A549 treated with DMSO at 1 μM for 4 hours (cell line): ENCODE measurements around the gene RAB5A. TPM values are rescaled to one million over a fixed set of nuclear protein-coding genes. Genes with fewer than 3 reads are reported as not detected.

Experiments
- total RNA-seq: library from RNA; stranded (reverse); fragments of 200-300 nt; extraction: Qiagen RNA extraction; gene quantifications from 5 replicates; pipeline ENCODE4 v1.2.3, GENCODE V29; 2022; ENCODE audit warnings: low read depth

RAB5A gene, protein sequence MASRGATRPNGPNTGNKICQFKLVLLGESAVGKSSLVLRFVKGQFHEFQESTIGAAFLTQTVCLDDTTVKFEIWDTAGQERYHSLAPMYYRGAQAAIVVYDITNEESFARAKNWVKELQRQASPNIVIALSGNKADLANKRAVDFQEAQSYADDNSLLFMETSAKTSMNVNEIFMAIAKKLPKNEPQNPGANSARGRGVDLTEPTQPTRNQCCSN
- total RNA-seq, result 36.2 to 55.6 TPM (median 48.9 TPM) in 5 replicates

DNA sequence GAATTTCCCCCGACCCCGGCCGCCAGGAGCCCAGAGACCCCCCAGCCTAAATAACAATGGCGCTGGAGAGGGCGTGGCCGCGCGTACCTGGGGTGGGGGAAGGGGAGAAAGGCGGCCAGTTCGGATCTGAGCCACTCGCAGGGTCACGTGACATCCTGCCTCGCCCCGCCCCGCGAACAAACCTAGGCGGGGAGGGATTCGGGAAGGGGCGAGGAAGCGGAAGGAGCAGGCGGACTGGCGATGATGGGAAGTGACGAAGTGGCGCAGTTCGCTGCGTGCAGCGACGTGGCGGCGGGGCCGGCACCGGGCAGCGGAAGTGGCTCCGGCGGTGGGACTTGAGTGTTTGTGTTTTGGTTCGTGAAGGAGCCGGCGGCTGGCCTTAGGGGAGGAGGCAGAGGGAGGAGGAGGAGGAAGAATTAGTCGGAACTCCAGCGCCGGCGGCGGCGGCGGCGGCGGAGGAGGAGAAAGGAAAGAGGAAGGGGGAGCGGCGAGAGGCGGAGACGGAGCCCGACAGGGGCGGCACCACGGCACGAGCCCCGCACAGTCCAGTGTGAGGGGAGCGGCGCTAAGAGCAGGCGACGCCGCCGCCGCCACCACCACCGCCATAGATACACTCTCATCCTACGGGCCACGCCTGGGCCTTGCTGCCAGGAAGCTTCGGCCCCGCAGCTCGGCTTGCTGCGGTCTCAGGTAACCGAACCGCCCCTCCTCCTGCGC, at the start of gene RAB5A:
Gene RAB5A, plus strand, starts transcription at position 266 of the 717 bp plus-strand sequence. CDS start 3,802 bp downstream, outside the sequence.

DNA sequence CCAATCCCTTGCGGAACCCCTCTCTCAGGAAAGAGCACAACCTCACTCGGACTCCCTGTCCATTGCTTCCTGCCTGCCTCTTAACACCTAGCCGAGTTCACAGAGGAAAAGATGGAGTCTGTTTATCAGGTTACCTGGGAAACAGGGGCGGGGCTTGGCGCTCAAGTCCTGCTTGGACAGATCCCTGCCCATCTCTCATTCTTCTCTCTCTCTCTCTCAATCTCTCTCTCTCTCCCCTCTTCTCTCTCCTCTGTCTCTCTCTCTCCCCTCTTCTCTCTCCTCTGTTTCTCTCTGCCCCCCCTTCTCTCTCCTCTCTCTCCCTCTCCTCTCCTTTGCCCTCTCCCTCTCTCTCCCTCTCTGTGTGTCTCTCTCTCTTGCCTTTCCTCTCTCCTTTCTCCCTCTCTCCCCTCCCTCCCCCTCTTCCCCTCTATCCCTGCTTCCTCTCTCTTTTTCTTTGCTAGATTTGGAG, 12.8 kb upstream of the RAB5A start, which contains the start of gene EFHB:
Gene EFHB, minus strand, starts transcription at position 120 of the 469 bp plus-strand sequence. CDS start 199 bp downstream, outside the sequence.

DNA sequence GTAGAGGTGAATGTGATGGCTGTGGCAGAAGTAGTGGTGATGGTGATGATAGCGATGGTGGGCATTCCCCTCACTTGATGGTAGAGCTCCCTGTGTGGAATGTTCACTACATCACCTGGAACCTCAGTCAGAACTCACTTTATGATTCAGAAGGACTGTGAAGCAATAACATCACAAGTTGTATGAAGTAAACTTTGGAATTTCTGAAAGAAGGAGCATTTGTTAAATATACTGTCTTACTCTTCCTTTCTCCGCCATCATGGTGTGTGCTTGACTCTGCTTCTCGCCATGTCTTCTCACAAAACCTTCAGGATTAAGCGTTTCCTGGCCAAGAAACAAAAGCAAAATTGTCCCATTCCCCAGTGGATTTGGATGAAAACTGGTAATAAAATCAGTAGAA, 65.3 kb downstream of the RAB5A start, which contains the start of gene PP2D1:
Gene PP2D1, minus strand, starts transcription at position 101 of the 400 bp plus-strand sequence. CDS start 192 bp downstream, outside the sequence.

Other genes with a start within 250 kb of the RAB5A start
- 0.39 to 1.2 TPM (median 0.71 TPM) in 5 replicates for gene EFHB, start 12.9 kb upstream of the RAB5A start, total RNA-seq
- gene PP2D1, start 65.2 kb downstream of the RAB5A start, total RNA-seq, result not detected in 5 replicates
- gene KAT2B, start 93.3 kb downstream of the RAB5A start, total RNA-seq, result 4.1 to 7.2 TPM (median 5.5 TPM) in 5 replicates
- gene SGO1, start 239.1 kb downstream of the RAB5A start, total RNA-seq, result 14.9 to 18.5 TPM (median 17.6 TPM) in 5 replicates